ENCODE results near the gene NME9.

The NME9 gene

GRCh38 chr3:138362538-138362937 lies 32.9 kb upstream of the NME9 start:
- no peak for DNase-seq (ENCODE audit: low read depth, low spot score)

- DNase-seq (ENCODE audit: low read depth, low spot score): no peak
Measured at GRCh38 chr3:138361561-138361971, 31.9 kb upstream of the NME9 start.

- no peak for DNase-seq (ENCODE audit: low read depth, low spot score)
Measured at GRCh38 chr3:138360869-138361525, 31.3 kb upstream of the NME9 start.

DNA sequence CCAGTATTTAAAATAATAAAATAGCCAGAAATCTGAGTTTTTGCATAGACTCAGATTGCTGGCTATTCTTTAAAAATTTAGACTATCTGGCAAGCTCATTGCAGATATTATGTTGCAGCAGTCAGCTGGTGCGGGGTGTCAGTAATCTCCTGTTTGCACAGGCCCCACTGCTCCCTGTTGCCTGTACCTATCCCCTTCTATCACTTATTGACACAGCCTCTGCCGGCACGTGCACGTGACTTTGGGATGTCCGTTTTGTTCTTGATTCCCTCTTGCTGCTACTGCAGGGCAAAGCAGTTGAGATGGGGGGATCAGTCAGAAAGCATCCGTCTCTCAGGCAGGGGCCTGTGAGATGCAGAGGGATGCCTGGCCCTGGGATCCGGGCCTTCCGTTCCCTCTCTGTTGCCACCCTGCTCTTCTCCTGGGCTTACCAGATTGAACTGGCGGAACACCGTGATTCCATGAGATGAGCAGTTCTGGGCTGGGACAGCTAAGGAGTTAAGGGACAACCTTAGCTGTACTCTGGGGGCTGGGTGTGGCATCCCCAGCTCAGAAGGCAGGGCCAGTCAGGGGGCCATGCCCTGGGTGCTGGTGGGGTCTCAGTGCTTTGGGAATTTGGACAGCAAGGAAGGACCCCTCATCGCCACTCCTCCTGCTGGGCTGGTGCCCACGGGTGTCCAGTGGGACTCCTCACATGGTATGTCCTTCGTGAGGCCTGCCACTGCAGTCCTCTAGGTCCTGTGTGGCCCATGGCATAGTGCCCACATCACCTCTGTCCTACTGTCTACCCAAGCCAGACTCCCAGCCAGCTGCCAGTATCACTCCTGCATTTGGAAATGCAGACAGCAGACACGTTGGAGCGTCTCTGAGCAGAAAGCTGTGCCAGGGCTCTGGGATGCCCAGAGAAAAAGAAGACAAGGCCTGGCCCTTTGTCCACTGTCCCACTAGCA lies 30.5 kb upstream of the NME9 start:
- no peak for DNase-seq (ENCODE audit: low read depth, low spot score)

- no peak for DNase-seq (ENCODE audit: low read depth, low spot score)
Measured at GRCh38 chr3:138359148-138359918, 29.7 kb upstream of the NME9 start.

DNA sequence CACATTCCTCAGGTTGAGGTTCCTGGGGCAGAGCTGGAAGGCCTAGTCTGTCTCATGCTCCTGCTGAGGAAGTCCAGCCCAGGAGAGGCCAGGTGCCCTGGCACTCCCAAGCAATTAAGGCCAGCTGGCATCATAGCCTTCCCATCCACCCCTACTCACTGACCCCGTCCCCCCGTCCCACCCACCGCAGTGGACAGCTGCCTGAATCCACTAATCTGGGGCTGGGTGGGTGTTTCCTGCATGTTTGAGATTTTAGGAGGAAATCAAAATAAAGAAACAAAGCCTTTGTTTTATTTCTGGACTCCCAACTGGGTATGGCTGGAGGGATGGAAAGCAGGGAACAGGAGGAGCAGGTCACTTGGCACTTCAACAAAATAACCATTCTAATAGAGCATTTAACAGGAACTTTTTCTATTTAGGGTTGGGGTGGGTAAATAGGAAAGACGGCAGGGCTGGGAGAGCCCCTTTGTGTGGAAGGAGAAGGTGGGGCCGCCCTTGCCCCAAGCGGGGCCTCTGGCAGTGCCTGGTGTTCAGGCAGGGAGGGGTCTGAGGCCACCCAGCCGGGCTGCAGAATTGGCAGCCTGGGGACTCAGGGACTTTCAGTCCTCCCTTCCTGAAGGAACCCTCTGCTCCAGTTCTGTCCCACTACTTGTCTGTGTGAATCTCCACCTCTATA lies 27.2 kb upstream of the NME9 start:
- no peak for DNase-seq (ENCODE audit: low read depth, low spot score)

GRCh38 chr3:138355071-138355470 lies 25.4 kb upstream of the NME9 start:
- no peak for DNase-seq (ENCODE audit: low read depth, low spot score)

GRCh38 chr3:138354376-138354775 lies 24.7 kb upstream of the NME9 start:
- no peak for DNase-seq (ENCODE audit: low read depth, low spot score)

- DNase-seq (ENCODE audit: low read depth, low spot score): no peak
Measured at GRCh38 chr3:138351916-138352550, 22.4 kb upstream of the NME9 start.

GRCh38 chr3:138351151-138351550 lies 21.5 kb upstream of the NME9 start:
- no peak for DNase-seq (ENCODE audit: low read depth, low spot score)

- no peak for DNase-seq (ENCODE audit: low read depth, low spot score)
Measured at GRCh38 chr3:138349926-138350665, 20.4 kb upstream of the NME9 start.

GRCh38 chr3:138348754-138349739 lies 19.4 kb upstream of the NME9 start:
- no peak for DNase-seq (ENCODE audit: low read depth, low spot score)

GRCh38 chr3:138347960-138348753 lies 18.5 kb upstream of the NME9 start, which contains the start of gene MRAS:
Gene MRAS (plus strand): TSS chr3:138348579. CDS start chr3:138372884, 24,305 bp downstream.
- no peak for DNase-seq (ENCODE audit: low read depth, low spot score)

- DNase-seq (ENCODE audit: low read depth, low spot score): no peak
Measured at GRCh38 chr3:138344754-138345153, 15.1 kb upstream of the NME9 start.

DNA sequence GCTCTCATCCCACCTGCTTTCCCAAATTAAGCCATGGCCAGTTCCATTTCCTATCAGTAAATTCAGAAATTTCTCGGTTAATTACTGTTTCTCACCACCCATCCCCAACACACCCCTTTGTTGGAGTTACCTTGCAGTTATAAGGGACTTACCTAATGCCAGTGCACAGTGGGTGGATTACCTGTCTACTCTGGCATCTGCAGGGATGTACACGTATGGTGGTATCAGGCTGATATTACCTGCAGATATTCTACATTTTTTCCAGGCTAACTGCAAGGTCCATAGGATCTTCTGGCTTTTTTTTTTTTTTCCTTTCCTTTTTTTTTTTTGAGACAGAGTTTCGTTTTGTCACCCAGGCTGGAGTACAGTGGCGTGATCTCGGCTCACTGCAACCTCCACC lies 10.9 kb upstream of the NME9 start:
- no peak for DNase-seq (ENCODE audit: low read depth, low spot score)

DNA sequence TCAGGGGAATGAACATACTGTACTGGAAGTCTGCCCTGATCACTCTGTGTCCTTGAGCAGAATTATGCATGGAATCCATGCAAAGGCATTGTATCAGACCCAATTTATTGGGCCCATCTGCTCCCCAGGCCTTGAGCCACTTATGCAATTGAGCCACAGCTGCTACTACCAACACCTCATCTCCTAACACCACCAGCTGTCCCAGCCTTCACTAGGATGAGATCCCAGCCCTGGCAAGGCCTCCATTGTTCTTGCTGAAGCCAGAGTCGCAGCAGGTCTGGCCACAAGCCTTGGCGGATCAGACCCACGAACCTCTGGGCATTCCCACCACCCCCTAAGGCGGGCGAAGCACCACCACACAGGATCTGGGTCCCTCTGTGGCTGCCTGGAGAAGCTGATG lies 9.2 kb upstream of the NME9 start:
- DNase-seq (ENCODE audit: low read depth, low spot score): no peak

DNA sequence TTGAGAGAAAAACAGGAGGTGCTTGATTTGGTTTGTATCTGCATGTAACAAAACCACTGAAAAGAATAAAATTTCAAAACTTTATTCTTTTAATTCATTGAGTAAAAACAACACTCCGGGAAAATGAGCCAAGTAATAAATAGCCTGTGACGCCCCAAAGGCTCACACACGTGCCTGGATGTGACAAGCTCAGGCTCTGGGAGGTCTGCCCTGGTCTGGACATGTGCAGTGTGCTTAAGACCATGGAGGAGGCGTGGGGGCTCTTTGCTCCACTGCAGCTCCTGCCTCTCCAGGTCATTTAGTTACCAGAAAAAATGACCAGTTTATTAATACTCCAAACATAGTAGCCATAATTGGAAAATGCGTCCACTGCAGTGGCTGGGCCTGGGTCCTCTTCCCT lies 8.6 kb upstream of the NME9 start:
- DNase-seq (ENCODE audit: low read depth, low spot score): no peak

- DNase-seq (ENCODE audit: low read depth, low spot score): no peak
Measured at GRCh38 chr3:138336454-138336999, 6.9 kb upstream of the NME9 start.

Data from smooth muscle cell of the brain vasculature (primary cell).